GM21423 (cell line): ENCODE data around the gene SNX18.

Experiments used
- ATAC-seq: cut with Tn5 transposase; IDR thresholded peaks from one replicate; pipeline ENCODE4 v1.9.1; 2021; ENCODE audit warnings: mild to moderate bottlenecking, moderate library complexity; ENCODE audit not compliant: unreplicated experiment

SNX18 gene

DNA sequence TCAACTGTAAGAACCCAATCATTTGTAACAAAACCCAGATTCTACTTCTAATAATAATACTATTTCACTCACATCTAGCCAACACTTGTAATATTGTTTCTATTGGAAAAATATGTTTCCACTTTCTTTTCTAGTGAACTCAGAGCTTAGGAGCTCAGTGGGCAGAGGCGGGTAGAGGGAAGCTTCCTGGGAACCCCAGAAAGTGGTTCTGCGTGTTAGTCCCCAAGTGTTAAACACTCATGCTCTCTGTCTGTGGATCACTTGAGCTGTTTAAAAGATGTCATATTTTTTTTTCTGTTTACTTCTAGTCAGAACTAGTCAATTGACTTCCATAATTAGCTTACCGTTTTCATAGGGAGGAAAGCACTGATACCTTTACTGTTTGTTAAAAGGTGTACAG lies 20.6 kb downstream of the SNX18 start:
- no peak for ATAC-seq

DNA sequence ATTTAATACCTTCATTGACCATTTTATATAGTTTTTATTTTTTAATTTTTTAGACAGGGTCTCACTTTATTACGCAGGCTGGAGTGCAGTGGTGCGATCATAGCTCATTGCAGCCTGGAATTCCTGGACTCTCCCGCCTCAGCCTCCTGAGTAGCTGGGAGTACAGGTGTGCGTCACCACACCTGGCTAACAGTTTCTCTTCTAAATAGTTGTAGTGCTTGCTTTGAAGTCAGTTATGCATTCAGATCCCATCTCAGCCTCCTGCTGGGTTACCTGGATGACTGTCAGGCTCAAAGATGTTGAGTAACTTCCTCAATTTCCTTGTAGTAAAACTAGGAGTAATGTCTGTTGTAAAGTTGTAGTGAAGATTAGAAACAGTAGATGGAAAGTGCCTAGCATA lies 21.4 kb downstream of the SNX18 start:
- no peak for ATAC-seq

DNA sequence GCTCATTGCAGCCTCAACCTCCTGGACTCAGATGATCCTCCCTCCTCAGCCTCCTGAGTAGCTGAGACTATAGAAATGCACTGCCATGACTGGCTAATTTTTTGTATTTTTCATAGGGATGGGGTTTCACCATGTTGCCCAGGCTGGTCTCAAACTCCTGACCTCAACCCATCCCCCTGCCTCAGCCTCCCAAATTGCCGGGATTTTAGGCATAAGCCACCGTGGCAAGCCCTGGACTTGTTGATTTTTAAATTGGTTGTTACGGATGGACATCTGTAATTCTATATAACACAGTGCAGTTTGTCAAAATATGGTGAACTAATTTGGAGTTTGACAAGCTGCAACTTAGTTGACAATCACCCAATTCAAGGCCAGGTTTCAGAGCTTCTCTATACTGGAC lies 22.7 kb downstream of the SNX18 start:
- ATAC-seq: no peak

DNA sequence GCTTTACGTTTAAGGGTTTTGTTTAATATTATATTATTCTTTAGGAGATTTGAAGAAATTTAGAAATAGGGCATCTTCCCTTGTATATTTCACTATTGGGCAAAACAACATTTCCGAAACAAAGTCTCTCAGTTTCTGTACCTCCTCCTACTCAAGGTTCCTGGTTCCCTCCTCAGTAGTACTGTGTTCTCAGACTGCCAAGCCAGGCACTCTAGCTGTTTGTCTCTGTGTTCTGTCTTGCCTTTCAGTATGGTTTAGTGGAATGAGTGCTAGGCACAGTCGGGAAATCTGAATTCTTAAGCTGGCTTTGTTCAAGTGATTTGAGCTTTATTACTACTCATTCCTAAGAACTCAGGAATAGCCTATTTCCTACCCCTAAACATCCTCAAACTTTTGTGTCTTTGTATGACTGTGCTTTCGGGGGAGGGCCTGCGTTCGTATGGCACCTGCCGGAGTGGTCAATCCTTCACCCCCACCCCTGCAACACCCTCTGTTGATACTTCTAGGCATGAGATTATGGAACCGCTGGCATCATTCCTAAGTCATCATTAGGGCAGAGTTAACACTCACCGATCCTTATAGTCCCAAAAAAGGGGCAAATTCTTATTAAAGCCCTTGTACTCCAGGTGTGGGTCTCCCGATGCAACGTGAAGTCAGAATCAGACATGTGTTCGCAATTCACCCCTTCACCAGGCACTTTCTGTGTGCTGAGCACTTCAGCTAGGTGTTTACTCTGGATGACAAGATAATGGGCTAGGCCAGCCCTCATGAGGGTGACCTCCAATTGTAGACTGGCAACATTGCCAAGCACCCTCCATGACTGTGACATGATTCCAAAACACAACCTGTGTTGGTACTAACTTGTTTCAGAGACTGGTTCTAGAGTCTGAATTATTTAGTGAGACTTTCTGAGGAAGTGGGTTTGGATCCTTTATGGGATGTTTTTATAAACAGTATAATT lies 24.5 kb downstream of the SNX18 start:
- no peak for ATAC-seq

DNA sequence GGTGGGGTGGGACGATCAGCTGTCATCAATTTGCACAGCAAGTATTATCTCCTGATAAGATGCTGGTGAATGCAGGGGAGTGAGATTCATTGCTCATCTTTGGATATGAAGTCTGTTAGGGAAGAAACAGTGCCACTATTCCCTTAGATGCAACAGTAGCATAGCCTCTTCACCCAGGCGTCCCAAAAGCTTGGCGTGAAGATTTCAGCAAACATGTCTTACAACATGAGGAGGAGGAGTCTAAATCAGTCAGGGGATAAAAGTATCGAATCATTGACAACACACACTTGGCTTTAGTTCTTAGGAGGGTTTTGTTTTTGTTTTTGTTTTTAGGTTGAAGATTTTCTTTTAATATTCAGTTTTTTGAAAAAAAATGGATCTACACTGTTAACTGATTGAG lies 26.5 kb downstream of the SNX18 start:
- no peak for ATAC-seq

DNA sequence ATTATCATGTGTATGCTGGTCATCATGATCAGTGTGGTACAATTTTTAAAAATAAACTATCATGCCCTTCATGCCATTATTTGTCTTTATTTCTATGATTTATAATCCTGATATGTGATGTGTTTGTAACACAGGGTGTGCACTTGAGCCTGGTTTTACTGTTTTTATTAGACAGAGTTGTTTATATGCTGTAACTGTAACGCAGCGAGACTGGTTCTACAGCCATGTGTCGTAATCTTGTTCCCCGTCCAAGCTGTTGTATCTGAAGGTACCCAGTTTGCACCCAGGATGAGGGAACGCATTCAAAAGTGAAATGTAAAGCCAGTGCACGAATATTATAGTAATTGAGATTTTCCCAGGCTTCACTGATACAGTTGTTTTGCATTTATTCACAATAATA lies 28.2 kb downstream of the SNX18 start:
- ATAC-seq: no peak

DNA sequence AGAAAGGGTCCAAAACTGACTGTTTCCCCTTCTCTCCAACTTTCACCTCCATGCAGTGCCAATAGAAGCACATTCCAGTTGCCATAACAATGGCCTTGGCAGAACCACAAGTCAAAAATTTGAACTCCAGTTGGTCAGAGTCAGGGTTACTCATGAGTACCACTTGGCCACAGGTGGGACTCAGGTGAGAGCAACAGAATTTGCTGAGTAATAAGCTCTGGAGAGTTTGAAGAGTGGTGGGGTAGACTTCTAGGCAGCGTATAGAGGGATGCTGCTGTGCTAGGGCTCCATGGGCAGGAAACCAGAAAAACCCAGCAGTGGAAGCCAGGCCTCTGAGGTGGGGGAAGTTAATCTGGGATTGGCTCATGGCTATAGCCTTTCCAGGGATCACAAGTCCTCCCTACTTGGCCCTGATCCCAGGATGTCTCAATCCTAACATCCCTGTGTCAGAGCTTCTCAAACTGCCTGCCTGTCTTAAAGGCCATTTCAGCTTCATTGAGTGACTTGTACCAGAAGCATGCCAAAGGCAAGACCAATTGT lies 30.2 kb downstream of the SNX18 start:
- no peak for ATAC-seq

DNA sequence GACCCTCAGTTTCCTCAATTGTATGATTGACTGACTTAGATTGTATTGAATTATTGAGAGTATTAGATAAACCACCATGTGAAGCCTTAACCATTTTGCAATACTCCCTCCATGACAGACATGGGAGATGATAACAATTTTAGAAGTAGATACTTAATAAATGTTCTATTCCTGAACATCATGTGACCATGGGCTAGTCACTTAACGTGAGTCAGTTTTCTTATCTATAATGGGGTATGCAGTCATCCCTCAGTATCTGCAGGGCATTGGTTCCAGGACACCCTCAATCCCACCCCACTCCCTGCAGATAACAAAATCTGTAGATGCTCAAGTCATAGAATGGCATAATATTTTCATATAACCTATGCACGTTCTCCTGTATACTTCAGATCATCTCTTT lies 31.0 kb downstream of the SNX18 start:
- ATAC-seq: no peak

DNA sequence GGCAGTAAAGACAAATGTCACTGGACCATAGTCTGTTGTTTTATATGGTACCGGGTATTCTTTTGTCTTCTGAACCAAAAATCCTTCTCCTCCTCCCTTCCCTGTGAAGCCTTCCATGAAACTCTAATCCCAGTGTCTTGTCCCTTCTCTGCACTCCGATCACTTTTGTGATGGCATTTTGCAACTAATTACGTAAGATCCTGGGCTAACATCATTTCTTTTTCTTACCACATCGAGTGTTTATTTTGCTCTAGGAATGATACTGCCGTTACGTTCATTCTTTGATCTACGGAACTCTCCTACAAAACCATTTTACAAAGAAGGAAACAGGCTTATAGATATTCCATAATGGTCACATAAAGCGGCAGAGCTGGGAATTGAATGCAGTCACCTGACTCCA lies 33.7 kb downstream of the SNX18 start:
- ATAC-seq: no peak

DNA sequence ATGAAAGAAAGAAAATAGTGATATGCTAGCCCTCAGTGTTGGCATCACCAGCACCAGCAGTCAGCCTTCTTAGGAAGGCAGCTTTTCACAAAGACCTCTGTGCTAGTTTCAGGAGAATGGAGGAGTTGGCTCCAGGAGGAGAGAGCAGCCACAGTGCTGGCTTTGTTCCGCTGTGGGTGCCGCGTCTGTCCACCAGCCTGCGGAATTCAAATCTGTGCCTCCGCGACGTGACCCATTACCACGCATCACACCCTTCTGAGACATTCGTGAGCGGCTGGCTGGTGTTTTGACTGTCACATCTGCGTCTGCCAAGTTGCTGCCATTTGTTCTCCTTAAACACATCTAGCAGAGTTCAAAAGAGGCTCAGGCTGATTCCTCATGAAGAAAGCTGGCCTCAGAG lies 34.4 kb downstream of the SNX18 start:
- ATAC-seq: no peak

DNA sequence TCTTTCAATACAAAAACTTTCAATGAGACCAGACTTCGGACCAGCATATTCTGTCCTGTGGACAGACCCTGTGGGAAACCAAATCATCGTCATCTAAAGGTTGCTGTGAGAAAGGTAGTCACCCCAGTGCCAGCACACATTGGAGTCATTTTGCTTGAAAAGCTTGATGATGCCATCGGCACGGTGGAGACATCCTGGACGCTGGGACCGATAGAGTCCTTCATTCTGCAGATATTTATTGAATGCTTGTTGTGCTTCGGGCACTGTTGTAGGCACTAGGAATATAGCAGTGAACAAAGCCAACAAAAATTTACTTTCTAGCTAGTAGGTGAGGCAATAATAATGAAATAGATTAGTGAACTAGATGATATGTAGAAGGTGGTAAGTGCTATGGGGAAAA lies 34.9 kb downstream of the SNX18 start:
- ATAC-seq: no peak

DNA sequence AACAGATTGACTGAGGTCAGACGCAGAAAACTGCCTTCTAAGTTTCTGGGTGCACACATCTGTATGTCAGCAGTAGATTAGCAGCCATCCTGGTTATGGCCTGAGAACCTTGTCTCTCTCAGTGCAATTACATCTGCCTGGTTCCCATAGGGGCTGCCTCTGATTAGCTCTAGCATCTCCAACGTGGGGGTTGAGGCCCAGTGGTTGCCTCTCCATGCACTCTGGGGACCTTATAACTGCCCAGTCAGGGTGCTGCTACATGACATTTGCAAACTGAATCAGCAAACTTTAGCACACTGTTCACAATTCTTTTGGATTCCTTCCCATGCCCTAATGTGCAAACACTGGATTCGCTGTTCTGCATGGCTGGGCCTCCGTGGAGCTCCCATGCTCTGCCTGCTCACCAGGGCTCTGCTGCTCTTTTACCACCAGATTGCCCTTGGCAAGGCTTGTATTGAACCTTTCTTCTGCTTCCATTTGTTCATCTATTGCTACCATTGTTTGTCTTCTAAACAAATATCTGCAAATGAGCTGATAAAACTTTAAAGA lies 36.2 kb downstream of the SNX18 start:
- no peak for ATAC-seq

DNA sequence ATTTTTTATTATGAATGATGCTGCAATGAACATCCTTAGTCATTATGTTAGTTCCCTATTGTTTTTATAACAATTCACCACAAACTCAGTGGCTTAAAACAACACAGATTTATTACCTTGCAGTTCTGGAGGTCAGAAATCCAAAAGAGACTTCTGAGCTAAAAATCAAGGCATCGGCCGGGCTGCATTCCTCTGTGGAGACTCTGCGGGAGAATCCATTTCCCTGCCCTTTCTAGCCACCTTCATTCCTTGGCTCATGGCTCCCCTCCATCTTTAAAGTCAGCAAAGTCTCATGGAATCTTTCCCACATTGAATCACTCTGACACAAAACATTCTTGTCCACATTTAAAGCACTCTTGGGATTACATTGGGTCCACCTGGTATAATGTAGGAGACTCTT lies 38.6 kb downstream of the SNX18 start:
- ATAC-seq: no peak

DNA sequence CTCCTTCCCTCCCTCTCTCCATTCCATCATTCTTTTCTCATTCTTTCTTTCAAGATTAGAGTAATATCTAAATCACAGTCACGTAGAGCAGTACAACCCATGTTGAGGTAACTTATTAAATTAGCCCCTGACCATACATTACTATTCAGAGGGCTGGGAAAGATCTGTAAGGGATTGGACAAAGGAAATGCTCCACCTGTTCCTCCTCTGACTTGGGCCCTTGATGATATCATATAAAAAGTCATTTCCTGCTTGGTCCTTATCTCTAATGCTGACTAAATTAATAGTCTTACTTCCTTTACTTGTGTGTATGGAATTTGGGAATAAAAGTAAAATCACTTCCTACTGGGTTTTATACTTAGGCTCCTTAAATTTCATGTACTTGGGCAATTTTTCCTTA lies 40.8 kb downstream of the SNX18 start:
- no peak for ATAC-seq

DNA sequence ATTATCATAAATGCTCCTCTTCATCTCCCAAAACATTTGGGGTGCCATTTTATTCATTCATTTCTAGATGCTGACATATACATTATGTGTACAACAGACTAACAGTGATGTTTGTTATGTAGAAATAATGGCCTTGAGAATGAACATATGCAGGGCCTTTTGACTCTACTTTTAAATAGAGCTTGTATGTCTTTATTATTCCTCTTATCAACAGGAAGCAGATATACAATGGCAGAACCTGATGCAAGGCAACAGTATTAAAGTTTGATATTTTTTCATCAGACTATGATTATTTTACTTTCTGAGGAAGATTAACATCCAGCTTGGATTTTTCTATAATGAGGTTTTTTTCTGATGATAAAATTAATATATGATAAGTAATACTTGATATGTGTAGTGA lies 44.1 kb downstream of the SNX18 start:
- no peak for ATAC-seq

DNA sequence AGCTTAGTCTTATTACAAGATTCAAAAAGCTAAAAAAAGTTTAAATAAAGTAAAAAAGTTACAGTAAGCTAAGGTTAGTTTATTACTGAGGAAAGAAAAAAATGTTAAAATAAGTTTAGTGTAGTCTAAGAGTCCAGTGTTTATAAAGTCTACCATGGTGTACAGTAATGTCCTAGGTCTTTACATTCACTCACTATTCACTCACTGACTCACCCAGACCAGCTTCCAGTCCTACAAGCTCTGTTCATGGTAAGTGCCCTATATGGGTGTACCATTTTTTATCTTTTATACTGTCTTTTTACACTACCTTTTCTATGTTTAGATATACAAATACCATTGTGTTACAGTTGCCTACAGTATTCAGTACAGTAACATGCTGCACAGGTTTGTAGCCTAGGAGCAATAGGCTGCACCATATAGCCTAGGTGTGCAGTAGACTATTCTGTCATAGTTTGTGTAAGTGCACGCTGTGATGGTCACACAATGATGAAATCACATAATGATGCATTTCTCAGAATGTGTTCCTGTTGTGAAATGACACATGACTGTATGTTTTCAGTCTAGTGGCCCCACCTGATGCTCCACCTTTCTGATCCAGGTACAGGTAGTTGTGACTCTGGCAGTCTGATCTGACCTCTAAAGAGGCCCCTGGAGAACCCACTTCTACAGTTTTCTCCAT lies 45.7 kb downstream of the SNX18 start:
- no peak for ATAC-seq

DNA sequence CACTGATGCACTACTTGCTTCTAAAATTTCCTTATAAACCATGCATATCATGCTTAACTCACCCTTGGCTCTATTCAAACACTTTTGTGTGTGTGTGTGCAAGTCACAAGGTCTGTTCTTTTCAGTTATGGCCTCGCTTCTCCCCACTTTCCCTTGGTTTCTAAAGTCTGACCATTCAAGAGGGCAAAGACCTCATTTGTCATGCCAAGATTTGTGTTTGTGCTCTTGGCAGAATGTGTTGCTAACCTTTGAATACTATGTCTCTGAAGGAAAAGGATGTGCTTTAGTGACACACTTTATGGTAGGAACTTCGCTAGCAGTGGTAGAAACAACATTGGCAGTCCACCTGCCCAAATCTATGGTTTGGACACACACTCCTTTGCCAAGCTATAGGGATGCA lies 50.4 kb downstream of the SNX18 start:
- no peak for ATAC-seq

DNA sequence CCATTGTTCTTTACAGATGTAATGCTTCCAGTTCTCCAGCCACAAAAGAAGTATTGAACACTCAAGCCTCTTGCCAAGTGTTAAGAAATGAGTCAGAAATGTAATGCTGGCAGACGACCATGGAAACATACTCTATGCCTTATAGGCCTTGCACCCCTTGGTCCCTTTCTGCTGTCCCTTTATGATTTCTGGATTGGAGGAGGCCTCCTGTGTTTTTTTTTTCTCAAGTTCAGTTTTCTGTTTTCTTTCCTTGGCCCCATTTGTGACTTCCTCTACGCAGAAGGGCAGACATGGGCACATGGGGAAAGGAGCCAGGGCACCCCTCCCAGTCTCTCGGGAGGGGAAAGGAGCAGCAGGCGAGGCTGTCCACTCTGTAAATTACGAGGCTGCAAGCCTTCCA lies 53.4 kb downstream of the SNX18 start:
- no peak for ATAC-seq

DNA sequence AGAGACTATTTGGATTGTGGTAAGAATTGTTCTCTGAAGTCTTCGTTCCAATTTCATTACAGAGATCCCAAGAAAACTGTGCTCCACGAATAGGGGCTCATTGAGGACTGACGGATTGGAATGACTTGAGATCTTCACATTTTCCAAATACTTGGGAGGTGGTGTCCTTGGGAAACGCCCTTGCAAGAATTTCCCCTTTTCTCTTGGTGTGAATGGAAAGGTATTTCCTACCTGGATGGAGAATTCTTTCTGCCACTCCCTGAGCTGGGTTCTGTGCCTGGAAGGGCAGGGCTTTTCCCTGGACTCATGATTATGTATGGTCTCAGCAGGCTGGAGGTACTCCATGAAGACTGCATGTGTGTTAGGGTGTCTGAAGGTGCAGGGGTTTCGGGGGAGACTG lies 53.9 kb downstream of the SNX18 start:
- ATAC-seq: no peak

DNA sequence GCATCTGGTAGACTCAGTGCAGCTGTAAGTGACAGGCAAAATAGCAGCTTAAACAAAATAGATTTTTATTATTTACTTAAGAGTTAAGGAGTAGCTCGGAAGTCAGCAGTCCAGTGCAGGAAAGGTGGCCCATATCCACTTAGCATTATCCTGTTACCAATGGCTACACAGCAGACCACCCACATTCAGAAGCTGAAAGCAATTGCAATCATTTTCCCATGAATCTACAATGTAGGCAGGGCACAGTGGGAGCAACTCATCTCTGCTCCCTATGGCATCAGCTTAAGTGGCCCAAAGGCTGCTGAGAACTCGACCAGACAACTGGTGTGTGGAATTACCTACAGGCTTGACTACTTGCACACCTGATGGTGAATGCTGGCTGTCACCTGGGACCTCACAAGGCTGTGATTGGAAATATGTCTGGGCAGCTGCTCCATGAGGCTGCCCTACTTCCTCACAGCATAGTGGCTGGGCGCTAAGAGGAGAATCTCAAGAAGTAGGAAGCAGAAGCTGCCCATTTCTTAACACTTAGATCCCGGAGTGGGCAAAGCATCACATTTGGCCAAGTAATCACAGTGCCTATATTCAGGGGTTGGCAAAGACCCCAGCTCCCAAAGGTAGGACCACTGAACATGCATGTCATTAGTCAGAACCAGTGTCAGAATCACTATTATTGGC lies 56.4 kb downstream of the SNX18 start:
- ATAC-seq: no peak

DNA sequence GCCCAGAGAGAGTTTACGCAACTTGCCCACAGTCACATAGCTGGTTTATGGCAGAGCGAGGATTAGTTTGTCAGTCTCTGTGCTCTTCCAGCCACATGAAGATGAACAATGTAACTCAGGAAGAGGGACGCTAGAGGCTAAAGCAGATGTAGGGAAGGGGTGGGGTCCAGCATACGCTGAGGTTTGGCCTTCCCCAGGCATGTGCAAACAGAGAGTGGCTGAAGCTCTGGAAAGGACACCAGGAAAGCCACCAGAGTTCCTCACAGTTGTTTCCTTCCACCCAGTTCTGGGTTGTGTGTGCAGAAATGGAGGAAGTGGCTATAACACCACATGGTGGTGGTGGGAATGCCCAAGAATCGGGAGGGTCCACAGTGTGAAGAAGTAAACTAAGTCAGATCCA lies 60.0 kb downstream of the SNX18 start:
- no peak for ATAC-seq
